Caco-2 (cell line): ENCODE measurements around the gene BTBD9. TPM values are rescaled to one million over a fixed set of nuclear protein-coding genes. Genes with fewer than 3 reads are reported as not detected.
A peak's percentile ranks its signal among the peaks of the same experiment; 100 is the strongest.

Source experiments
- BruUV-seq: library from RNA; stranded (reverse); fragments of 400-500 nt; replicated peaks from 2 replicates; lab custom pipeline; 2021; lab: Mats Ljungman, UMichigan
- CTCF ChIA-PET: fragments of 300-600 bp; sonication (Branson Sonifier 250); formaldehyde crosslinking; loops from one replicate; lab custom pipeline; 2022; ENCODE audit warnings: antibody characterized with exemption; lab: Charles Lee
- POLR2A ChIA-PET: fragments of 300-600 bp; sonication (Branson Sonifier 250); formaldehyde crosslinking; loops from one replicate; lab custom pipeline; 2022; ENCODE audit warnings: antibody characterized with exemption; lab: Charles Lee
- DNase-seq, 2 experiments: peaks; one replicate each; pipeline versions ENCODE4 v3.0.0 to v3.0.0-alpha.2; 2020 to 2022
- H3K27me3 ChIP-seq: replicated peaks from 2 replicates; pipeline ENCODE4 v1.6.0; 2011; ENCODE audit warnings: low read length; ENCODE audit not compliant: control insufficient read depth, insufficient read depth
- H3K36me3 ChIP-seq: 2 replicates; pipeline ENCODE4 v1.5.1; 2011; ENCODE audit warnings: low read length; ENCODE audit not compliant: control insufficient read depth, insufficient read depth
- H3K4me1 ChIP-seq: fragments of 250-450 bp; sonication (Bioruptor Pico); 2 replicates; pipeline ENCODE4 v1.5.1; 2020; ENCODE audit warnings: mild to moderate bottlenecking
- H3K4me3 ChIP-seq: 2 replicates; pipeline ENCODE4 v1.5.1; 2011; ENCODE audit warnings: low read depth, mild to moderate bottlenecking, control low read depth, low read length
- H3K9me3 ChIP-seq: fragments of 250-450 bp; sonication (Bioruptor Pico); 2 replicates; pipeline ENCODE4 v1.5.1; 2020; ENCODE audit warnings: mild to moderate bottlenecking, moderate library complexity
- H3K27ac Mint-ChIP-seq: one replicate; pipeline ENCODE4 v1.8.0; 2022; ENCODE audit warnings: mixed read lengths; ENCODE audit not compliant: unreplicated experiment
- H3K27me3 Mint-ChIP-seq: one replicate; pipeline ENCODE4 v1.8.0; 2022; ENCODE audit warnings: mixed read lengths; ENCODE audit not compliant: insufficient read depth, unreplicated experiment
- H3K36me3 Mint-ChIP-seq: one replicate; pipeline ENCODE4 v1.8.0; 2022; ENCODE audit warnings: mild to moderate bottlenecking, mixed read lengths; ENCODE audit not compliant: insufficient read depth, unreplicated experiment
- H3K4me1 Mint-ChIP-seq: one replicate; pipeline ENCODE4 v1.8.0; 2022; ENCODE audit warnings: low read depth, mixed read lengths; ENCODE audit not compliant: unreplicated experiment
- H3K4me3 Mint-ChIP-seq: one replicate; pipeline ENCODE4 v1.8.0; 2022; ENCODE audit warnings: mild to moderate bottlenecking, moderate library complexity, mixed read lengths; ENCODE audit not compliant: unreplicated experiment
- H3K9me3 Mint-ChIP-seq: one replicate; pipeline ENCODE4 v1.8.0; 2022; ENCODE audit warnings: mixed read lengths; ENCODE audit not compliant: unreplicated experiment
- CTCF ChIP-seq, 2 experiments: fragments of 200-600 bp in 1 of 2; IDR thresholded peaks; 1 replicate in 1 of 2; 2 replicates in 1 of 2; pipeline versions ENCODE4 v1.5.1 to v1.8.0; 2011 to 2022; ENCODE audit warnings: antibody characterized with exemption in 1 of 2, control low read depth in 1 of 2, inconsistent platforms in 1 of 2, low read depth in 1 of 2, low read length in 1 of 2, mild to moderate bottlenecking in 1 of 2, moderate library complexity in 1 of 2; ENCODE audit not compliant: insufficient read depth in 1 of 2, severe bottlenecking in 1 of 2, unreplicated experiment in 1 of 2
- intact Hi-C: fragments of 100-400 bp; cut with micrococcal nuclease; formaldehyde crosslinking; loops from one replicate; pipeline ENCODE4 v1.10.0; 2022; ENCODE audit not compliant: unreplicated experiment
- total RNA-seq: library from RNA; stranded (reverse); gene quantifications from 2 replicates; pipeline ENCODE4 v1.2.3, GENCODE V29; 2022

Gene BTBD9
- total RNA-seq, 1 experiment from 2014 or later: 19.6 TPM

- Mint-ChIP-seq H3K4me3 (no peak overlapping the region), H3K9me3 (no peaks in the 10 kb centered on the region), H3K27ac (no peak overlapping the region), H3K4me1 (peaks cover 5% of the 10 kb centered on the region), H3K36me3 (no peaks in the 10 kb centered on the region), H3K27me3 (no peaks in the 10 kb centered on the region)
- intact Hi-C loops: no loop called here
- ChIA-PET POLR2A (no interaction called here), CTCF (no interaction called here)
- Histone ChIP-seq H3K4me1 (no peaks in the 10 kb centered on the region), H3K9me3 (peaks cover 4% of the 10 kb centered on the region; the same call in 1 of the 2 replicates), H3K36me3 (no peaks in the 10 kb centered on the region), H3K4me3 (no peak overlapping the region), H3K27me3 (no peaks in the 10 kb centered on the region)
- no TSS peak for BruUV-seq
- no peak for DNase-seq
- TF ChIP-seq CTCF (IDR thresholded peaks at IDR 0.05; ENCODE audit: insufficient read depth in 1 of 2, low read depth in 1 of 2, low read length in 1 of 2, severe bottlenecking in 1 of 2, unreplicated experiment in 1 of 2): no peak
These were observed 6.6 kb upstream of the BTBD9 start for GRCh38 chr6:38646166-38646878.

- Mint-ChIP-seq H3K27ac (no peak overlapping the region), H3K4me1 (peaks cover 12% of the 10 kb centered on the region), H3K27me3 (no peaks in the 10 kb centered on the region), H3K4me3 (no peak overlapping the region), H3K9me3 (no peaks in the 10 kb centered on the region), H3K36me3 (peaks cover 2% of the 10 kb centered on the region)
- TF ChIP-seq CTCF (IDR thresholded peaks at IDR 0.05; ENCODE audit: insufficient read depth in 1 of 2, low read depth in 1 of 2, low read length in 1 of 2, severe bottlenecking in 1 of 2, unreplicated experiment in 1 of 2): no peak
- Histone ChIP-seq H3K4me1 (no peaks in the 10 kb centered on the region), H3K4me3 (no peak overlapping the region), H3K27me3 (no peaks in the 10 kb centered on the region), H3K36me3 (no peaks in the 10 kb centered on the region), H3K9me3 (no peaks in the 10 kb centered on the region)
- BruUV-seq: no TSS peak
- DNase-seq: no peak
- ChIA-PET POLR2A (no interaction called here), CTCF (no interaction called here)
- intact Hi-C loops: no loop called here
These were observed 5.2 kb upstream of the BTBD9 start for GRCh38 chr6:38644951-38645350.

- POLR2A ChIA-PET: no interaction called here
- peak in 1 of 2 experiments; percentile 68 for DNase-seq
- intact Hi-C loops: no loop called here
These were observed 634 bp upstream of the BTBD9 start for GRCh38 chr6:38640216-38640909.

More at GRCh38 chr6:38640216-38640909, 634 bp upstream of the BTBD9 start:
- H3K4me1 Mint-ChIP-seq: peaks cover 37% of the 10 kb centered on the region
- H3K4me3 Mint-ChIP-seq: peak overlapping the region; percentile 83
- Histone ChIP-seq H3K36me3 (no peaks in the 10 kb centered on the region), H3K27me3 (no peaks in the 10 kb centered on the region), H3K9me3 (no peaks in the 10 kb centered on the region), H3K4me1 (peaks cover 21% of the 10 kb centered on the region), H3K4me3 (peak overlapping the region; percentile 88)
- CTCF ChIA-PET: no interaction called here
- TSS peak; percentile 46 for BruUV-seq
- no peak for TF ChIP-seq CTCF (IDR thresholded peaks at IDR 0.05; ENCODE audit: insufficient read depth in 1 of 2, low read depth in 1 of 2, low read length in 1 of 2, severe bottlenecking in 1 of 2, unreplicated experiment in 1 of 2)
- peak overlapping the region; percentile 85 for H3K27ac Mint-ChIP-seq
- H3K9me3 Mint-ChIP-seq: no peaks in the 10 kb centered on the region
- H3K27me3 Mint-ChIP-seq: no peaks in the 10 kb centered on the region
- peaks cover 8% of the 10 kb centered on the region for H3K36me3 Mint-ChIP-seq
